LoVo (cell line): ENCODE results near the gene GUCD1.
A peak's percentile ranks its signal among the peaks of the same experiment; 100 is the strongest.

Source experiments
- DNase-seq: peaks from one replicate; pipeline ENCODE4 v3.0.0-alpha.2; 2016; ENCODE audit warnings: low spot score

The GUCD1 gene

DNA sequence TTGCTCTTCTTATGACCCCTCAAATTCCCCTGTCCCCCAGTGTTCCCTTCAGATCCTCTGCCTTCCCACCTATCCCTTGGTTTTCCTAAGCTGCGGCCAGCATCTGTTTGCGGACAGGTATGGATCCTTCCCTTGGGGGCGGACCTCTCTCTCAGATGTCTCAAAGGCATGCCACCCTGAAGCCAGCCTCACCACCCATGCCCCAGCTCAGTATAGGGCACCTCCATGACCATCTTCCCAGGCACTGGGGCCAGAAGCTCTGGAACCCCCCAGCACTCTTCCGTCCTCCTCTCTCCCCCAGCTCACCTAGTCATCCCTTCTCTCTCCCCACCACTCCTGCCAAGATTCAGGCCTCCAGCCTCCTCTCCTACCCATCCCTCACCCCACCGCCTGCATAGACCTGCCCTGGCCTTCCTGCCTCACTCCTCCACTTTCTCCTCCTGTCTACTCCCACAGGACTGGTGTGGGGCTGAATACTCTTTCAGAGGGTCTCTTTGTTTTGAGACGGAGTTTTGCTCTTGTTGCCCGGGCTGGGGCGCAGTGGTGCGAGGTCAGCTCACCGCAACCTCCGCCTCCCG lies 35.7 kb upstream of the GUCD1 start:
- DNase-seq: no peak

DNA sequence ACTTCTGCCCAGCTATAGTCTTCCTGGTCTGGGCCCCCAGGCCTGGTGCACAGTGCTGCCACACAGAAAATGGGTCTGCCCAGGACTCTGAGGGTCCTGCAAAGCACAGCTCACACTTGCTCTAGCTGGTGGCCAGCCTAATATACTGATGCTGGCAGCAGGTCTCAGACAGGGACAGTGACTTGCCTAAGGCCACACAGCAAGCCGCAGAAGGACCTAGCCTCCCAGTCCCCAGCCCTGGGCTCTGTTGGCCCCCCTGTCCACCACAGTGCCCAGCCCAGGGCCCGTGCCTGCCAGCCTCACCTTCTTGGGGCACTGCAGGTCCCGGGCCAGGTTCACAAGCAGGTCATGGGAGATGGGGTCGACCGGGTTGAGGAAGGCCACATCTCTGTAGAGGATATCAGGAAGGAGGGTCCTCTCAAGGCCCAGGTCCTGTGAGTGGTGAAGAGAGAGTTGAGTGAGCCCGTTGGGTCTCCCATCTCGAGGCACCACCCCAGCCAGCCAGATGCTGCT lies 34.6 kb upstream of the GUCD1 start:
- DNase-seq: no peak

- DNase-seq: no peak
Observed at GRCh38 chr22:24588757-24589481, 34.0 kb upstream of the GUCD1 start.

DNA sequence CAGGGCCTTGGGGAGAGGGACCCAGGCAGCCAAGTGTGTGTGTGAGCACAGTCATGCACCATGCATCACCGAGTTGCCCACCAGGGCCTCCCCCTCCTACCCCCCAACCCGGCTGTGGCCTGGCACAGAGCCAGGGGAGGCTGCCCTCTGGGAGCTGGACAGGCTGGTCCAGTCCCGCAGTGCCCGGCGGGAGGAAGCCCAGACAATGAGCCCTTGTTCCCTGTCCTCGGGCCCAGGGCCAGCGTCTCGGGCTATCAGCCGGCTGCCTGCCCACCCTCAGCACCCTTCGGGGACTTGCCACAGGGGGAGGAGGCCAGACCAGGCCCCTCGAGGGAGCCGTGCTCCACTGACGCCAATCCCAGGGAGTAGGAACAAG lies 33.4 kb upstream of the GUCD1 start:
- DNase-seq: no peak

DNA sequence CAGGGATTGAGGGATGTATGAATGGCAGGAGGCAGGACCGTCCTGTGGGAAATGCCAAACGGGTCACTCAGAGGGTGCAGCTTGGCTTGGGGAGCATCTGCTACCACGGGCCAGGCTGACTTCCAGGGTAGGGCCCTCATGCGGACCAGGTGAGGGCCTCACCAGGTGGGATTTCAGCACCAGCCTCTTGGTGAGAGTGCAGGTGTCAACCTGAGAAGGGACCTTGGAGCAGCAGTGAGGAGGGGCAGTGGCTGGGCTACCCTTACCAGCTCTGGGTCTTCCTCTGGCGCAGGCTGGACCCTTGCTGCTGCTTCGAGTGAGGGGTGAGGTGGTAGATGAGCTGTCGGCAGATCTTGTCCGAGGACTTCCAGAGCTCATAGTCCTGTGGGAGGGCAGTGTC lies 33.0 kb upstream of the GUCD1 start:
- no peak for DNase-seq

DNA sequence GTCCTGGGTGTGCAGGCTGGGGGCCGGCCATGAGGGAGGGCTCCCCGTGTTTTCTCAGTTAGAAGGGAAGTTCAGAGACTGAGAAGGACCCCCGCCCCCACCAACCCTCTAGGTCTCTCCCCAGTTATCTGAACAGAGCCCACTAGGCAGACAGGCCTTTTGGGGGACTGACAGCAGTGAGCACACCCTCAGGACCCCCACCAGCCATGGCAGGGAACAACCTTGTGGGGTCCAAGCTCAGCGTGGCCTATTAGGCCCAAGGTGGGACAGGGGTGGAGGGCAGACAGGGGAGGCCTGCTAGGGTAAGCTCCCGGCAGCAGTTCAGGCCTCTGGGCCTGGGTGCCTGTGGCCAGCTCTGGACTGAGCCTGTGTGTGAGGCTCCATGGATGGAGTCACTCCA lies 32.3 kb upstream of the GUCD1 start:
- no peak for DNase-seq

DNA sequence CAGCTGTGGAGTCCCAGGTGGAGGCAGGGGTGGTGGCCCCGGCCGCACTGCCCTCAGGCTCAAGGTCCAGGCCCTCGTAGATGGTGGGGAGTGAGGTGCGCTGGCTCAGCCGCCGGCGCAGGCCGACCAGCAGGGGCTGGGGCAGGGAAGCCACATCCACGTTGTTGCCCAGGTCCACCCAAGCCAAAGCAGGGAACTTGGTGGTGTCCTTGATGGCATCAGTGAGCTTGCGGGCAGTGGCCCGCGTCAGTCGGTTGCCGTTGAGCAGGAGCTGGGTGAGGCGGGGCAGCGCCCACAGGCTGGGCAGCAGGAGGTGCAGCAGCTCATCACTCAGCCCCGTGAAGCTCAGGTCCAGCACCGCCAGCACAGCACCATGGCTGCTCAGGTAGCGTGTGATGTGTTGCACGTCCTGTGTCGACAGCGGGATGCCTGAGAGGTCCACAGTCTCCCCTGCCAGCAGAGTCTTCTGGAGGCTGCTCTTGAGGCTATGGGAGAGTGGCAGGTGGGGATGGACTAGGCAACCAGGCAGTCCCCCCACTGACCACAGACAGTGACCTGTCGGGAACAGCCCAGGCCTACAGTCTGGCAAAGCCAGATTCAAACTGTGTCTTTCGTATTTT lies 31.1 kb upstream of the GUCD1 start:
- DNase-seq: no peak

GRCh38 chr22:24585461-24585860 lies 30.5 kb upstream of the GUCD1 start:
- no peak for DNase-seq

GRCh38 chr22:24584871-24585411 lies 30.0 kb upstream of the GUCD1 start:
- no peak for DNase-seq

DNA sequence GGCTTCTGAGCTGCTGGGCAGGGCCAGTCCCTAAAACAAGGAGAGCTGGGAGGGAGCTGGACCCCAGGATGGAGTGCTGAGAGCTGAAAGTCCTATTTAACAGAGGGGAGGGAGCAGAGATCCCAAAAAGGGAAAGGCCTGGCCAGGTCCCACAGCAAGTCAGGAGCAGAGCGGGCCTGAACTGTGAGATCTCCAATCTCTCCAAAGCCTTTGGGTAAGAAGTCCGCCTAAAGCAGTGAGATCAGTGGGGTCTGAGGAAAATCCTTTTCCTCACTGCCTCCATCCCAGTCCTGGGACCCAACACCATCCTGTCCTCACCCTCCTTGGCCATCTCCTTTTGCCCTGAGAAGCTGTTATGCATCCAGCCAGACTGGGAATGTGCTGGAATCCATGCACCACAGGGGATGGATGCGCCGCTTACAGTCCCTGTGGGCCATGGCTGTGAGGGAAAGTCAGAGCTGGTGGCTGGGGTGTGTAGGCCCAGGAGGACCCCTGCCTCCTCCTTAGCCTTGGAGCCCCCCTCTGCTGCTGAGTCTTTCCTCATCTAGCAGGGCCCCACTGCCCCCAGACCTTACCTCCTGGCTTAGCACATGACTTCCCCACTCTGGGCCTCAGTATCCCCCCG lies 29.3 kb upstream of the GUCD1 start:
- DNase-seq: no peak

GRCh38 chr22:24583221-24584165 lies 28.6 kb upstream of the GUCD1 start:
- DNase-seq: peak; percentile 52

GRCh38 chr22:24582056-24582814 lies 27.3 kb upstream of the GUCD1 start:
- DNase-seq: no peak

- DNase-seq: no peak
Observed at GRCh38 chr22:24580276-24580675, 25.3 kb upstream of the GUCD1 start.

DNA sequence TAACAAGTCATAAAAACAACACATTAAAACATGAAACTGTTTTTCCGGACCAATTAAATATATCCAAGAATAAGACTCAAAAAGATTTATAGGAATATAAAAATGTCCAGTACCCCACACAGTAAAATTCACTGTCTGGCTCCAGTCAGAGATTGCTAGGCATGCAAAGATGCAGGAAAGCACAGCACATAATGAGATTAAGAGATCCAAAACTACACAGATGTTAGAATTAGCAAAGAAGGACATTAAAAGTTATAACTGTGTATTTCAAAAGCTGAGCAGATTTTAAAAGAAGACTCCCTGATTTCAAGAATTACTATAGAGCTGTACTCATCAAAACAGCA lies 24.3 kb upstream of the GUCD1 start:
- DNase-seq: no peak

- peak; percentile 83 for DNase-seq
Observed at GRCh38 chr22:24578355-24579257, 23.7 kb upstream of the GUCD1 start.

GRCh38 chr22:24576778-24577177 lies 21.8 kb upstream of the GUCD1 start:
- no peak for DNase-seq

- no peak for DNase-seq
Observed at GRCh38 chr22:24571266-24571665, 16.3 kb upstream of the GUCD1 start.

DNA sequence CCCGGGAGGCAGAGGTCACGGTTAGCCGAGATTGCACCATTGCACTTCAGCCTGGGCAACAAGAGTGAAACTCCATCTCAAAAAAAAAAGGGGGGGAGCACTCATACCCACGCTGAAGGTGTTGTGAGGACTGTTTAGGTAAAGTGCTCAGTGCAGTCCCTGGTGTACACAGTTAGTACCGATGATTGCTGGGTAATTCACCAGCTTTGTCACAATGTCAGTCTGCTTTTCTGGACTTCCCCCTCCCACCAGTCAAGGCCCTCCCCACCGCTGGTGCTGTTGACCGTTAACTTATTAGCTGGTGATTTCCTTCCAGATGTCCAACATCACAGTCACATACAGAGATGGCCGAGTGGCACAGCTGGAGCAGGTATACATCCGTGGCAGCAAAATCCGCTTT lies 12.7 kb upstream of the GUCD1 start:
- no peak for DNase-seq

GRCh38 chr22:24566899-24567511 lies 12.1 kb upstream of the GUCD1 start:
- DNase-seq: no peak
